ENCODE measurements around the gene ICA1L.

- no peak for TF ChIP-seq POLR2A (IDR thresholded peaks at IDR 0.05)
- TF ChIP-seq, protein P1, sequence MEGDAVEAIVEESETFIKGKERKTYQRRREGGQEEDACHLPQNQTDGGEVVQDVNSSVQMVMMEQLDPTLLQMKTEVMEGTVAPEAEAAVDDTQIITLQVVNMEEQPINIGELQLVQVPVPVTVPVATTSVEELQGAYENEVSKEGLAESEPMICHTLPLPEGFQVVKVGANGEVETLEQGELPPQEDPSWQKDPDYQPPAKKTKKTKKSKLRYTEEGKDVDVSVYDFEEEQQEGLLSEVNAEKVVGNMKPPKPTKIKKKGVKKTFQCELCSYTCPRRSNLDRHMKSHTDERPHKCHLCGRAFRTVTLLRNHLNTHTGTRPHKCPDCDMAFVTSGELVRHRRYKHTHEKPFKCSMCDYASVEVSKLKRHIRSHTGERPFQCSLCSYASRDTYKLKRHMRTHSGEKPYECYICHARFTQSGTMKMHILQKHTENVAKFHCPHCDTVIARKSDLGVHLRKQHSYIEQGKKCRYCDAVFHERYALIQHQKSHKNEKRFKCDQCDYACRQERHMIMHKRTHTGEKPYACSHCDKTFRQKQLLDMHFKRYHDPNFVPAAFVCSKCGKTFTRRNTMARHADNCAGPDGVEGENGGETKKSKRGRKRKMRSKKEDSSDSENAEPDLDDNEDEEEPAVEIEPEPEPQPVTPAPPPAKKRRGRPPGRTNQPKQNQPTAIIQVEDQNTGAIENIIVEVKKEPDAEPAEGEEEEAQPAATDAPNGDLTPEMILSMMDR (IDR thresholded peaks at IDR 0.05), result no peak
These were observed 122.1 kb downstream of the ICA1L start for GRCh38 chr2:202749477-202749876.

All from adrenal gland (tissue), 5 donors.